ENCODE measurements around the gene MACROD2.

GRCh38 chr20:14617123-14617522 lies 621.8 kb downstream of the MACROD2 start:
- TF ChIP-seq CTCF (IDR thresholded peaks at IDR 0.05; ENCODE audit: insufficient read depth, low read length, poor library complexity, severe bottlenecking) (no peak), EZH2phosphoT487 (conservative IDR thresholded peaks at IDR 0.05; ENCODE audit: low read length) (no peak)
